B cell (primary cell): ENCODE results near the gene IGF1R.

ENCODE experiments used
- CTCF ChIP-seq: fragments of 200-600 bp; IDR thresholded peaks from one replicate; pipeline ENCODE4 v1.8.0; 2022; ENCODE audit warnings: antibody characterized with exemption, mild to moderate bottlenecking
- EZH2 ChIP-seq: IDR thresholded peaks from 2 replicates; pipeline ENCODE4 v1.6.1; 2012; ENCODE audit warnings: borderline replicate concordance, low read depth, mild to moderate bottlenecking, moderate library complexity, low read length; ENCODE audit not compliant: insufficient read depth, poor library complexity, severe bottlenecking

GRCh38 chr15:99009741-99010330, 361.5 kb downstream of the IGF1R start:
- TF ChIP-seq CTCF (no peak), EZH2 (no peak)
